ENCODE data around the gene MAPK7.
"Not testable (repeated sequence)": the region's sequence is repeated elsewhere in the genome, so short reads cannot be mapped to it uniquely, and the experiment has no call there.

The MAPK7 gene

GRCh38 chr17:19342611-19343255 lies 35.6 kb upstream of the MAPK7 start:
- DNase-seq (ENCODE audit: low read depth in 1 of 2, low spot score in 1 of 2): no peak

DNA sequence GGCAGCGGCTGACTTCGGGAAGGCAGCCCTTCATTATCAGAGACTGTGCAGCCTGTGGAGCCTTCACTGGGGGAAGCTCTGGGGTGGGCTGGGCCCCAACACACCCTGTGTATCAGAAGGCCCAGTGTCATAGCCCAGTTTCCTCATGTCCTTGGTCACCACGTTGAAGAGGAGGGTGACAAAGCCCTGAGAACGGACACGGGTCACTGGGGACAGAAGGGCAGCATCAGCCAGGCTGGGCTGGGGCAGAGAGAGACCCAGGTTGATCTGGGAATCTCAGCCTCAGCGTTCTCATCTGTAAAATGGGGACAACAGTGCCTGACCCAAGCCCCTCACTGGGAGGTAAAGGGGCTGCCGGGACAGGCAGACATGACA lies 35.1 kb upstream of the MAPK7 start:
- no peak for DNase-seq (ENCODE audit: low read depth in 1 of 2, low spot score in 1 of 2)

DNA sequence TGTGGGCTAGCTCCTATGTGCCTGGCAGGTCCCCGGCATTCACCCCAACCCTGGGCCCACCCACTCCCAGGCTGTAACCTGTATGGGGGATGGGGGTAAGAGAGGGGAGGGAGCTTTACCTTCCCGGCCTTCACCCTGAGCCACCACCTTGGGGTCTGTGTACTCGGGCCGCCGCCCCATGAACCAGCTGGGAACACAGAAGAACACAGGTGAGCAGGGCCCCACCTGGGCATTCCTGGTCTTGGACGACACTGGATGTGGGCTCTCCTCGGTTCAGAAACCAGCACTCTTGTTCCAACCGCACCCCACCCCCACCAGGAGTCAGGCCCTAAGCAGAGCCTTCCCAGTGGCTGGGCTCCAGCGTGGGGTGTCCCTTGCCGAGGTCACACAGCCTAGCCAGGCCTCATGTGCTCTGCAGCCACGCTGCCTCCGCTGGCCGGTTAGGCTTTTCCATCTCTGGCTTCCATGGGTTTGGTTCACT lies 34.6 kb upstream of the MAPK7 start:
- no peak for DNase-seq (ENCODE audit: low read depth in 1 of 2, low spot score in 1 of 2)

GRCh38 chr17:19344311-19345066 lies 33.8 kb upstream of the MAPK7 start:
- DNase-seq (ENCODE audit: low read depth in 1 of 2, low spot score in 1 of 2): no peak

DNA sequence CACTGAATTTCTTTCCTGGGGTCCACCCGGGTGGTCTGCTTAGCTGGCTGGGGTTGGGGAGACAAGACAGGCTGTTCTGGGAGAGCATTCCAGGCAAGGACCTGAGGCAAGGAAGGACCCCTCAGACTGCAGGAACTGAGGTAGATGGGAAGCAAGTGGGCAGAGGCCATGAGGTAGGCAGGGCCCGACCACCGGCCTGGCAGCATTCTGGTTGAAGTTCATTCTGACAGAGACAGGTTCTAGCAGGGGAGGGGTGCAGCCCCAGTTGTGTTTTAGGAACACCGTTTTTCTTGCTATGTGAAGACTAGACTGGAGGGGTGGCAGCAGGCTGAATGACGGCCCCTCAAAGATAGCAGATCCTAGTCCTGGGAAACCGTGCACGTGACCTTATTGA lies 33.2 kb upstream of the MAPK7 start:
- no peak for DNase-seq (ENCODE audit: low read depth in 1 of 2, low spot score in 1 of 2)

DNA sequence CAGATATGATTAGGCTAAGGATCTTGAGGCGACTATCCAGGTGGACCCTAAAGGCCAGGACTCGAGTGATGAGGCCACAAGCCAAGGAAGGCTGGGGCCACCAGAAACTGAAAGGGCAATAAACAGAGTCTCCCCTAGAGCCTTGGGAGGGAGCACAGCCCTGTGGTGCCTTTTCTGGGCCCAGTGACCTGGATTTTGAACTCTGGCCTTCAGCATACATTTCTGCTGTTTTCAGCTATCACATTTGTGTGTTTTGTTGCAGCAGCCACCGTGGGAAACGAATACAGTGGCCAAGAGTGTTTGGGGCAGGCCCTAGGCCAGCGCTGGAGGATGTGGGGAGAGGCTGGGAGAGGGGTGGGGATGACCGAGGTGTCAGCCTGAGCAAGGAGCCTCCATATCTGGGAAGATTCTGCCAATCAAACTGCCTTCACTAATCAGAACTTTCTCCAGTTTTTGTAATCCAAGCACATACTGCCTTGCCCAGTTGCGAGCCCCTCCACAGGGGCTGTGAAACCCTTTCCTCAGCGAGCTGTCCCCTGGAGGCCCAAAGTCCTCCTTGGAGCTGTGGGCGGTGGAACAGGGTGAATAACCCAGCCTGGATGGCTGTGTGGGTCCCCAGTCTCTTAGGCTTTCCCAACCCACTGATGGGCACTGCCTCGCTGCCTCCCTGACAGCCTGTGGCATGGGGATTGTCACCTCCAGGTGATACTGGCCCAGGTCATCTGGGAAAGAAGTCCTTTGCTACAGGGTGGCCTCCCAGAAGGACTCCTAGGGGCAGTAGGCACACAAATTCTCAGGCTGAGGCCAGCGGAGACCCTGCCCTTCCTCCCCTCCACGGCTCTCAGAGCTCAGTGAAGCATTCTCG lies 32.6 kb upstream of the MAPK7 start:
- no peak for DNase-seq (ENCODE audit: low read depth in 1 of 2, low spot score in 1 of 2)

DNA sequence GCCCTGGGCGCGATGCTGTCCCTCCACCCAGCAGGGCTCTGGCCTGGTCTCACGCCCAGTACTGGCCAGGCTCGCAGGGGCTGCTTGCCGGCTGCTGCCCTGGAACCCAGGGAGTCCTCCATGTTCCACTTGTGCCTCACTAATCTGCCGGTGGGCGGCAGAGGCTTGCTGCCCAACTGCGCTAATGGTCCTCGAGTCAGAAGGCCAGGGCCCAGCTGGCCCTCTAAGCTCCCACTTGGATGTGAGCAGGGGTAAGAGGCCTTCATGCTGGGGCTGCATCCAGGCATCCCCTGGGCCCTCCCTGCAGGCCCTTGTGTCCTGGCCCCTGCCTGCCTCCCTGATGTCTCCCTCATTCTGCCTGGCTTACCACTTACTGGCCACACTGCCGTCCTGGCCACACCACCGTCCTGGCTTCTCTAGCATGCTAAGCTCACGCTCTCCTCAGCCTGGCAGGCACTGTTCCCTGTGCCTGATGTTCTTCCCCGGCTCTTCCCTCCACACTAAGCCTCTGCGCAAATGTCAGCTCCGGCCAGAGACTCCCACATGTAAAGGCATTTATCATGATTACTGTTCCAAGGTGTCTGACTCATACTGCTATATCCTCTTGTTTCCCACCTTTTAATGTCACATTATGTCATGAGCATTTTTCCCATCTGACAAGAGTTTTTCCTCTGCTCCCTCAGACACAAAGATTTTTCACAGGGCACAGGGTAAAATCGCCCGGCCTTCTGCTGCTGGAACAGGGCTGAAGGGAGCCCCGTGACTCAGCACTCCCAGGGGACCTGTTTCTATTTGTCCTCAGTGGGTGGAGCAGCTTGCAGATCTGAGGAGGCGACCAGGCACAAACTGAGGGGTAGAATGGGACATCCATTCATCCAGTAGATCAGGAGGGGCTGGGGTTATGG lies 31.7 kb upstream of the MAPK7 start:
- DNase-seq (ENCODE audit: low read depth in 1 of 2, low spot score in 1 of 2): no peak

DNA sequence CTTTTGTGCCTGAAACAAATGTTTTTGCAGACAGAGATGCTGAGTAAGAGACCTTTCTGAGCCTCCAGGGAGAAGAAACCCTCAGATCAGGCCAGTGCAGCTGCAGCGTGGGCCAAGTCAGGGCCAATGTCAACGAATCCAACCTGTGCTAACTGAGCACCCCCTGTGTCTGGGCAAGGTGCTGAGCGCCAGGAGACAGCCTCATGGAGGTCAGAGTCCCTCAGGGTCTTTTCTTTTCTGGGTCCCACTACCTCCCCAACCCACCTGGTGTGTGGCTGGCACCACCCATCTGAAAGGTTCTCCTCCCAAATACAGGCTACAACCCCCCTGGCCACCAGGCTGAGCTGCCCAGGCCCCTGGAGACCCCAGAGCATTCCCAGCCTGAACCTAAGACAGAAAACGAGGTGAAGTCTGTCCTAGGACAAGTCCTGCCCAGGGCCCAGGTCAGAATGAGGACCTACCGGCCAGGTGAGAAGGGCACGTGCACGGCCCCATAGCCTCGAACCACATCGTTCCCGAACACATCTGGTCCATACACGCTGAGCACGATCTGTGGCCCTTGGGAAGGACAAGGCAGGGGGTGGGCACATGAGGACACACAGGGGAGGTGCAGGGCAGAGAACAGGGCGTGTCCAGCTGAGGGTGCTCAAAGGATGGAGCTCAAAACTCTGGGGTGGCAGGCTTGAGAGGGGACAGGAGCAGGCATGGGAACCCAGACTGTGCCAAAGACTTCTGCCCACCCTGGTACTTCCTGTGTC lies 30.8 kb upstream of the MAPK7 start:
- DNase-seq (ENCODE audit: low read depth in 1 of 2, low spot score in 1 of 2): no peak

DNA sequence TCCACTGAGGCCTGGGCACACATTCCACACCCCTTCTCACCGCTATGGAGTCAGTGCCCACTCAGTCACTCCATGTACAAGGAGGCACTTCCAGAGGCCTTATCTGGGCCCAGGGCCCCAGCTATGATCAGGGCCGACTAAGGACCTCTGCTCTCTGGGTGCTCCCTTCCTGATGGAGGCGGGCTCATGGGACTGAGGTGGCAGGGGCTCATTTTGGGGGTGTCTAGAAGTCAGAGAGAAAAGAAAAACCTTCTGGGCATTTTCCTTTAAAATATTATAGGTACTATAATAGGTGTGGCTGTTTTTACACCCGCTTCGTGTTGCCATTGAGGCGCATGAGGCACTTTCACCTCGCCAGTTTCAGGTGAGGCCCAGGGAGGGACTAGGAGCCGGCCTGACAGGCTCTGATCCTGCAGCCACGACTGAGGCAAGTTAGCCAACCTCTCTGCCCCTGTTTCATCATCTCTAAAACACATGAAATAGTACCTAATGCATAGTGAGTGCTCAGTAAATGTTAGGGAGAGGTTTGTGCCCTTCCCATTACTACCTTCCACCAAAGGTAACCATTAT lies 30.1 kb upstream of the MAPK7 start:
- DNase-seq (ENCODE audit: low read depth in 1 of 2, low spot score in 1 of 2): no peak

DNA sequence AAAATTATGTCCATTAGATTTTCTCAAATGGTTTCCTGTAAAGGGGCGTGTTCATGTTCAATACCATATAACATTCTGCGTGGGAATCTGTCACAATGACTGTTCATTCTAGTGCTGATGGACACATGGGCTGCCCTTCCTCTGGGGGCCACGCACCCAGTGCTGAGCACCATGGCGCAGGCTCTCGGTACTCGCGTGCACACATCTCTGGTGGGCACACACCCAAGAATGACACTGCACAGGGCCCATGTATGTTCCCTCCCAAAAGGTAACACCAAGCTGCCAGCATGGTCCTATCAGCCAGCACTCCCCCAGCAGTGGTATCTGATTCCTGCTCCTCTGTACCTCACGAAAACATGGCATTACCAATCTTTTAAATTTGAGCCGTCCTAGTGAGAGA lies 29.5 kb upstream of the MAPK7 start:
- no peak for DNase-seq (ENCODE audit: low read depth in 1 of 2, low spot score in 1 of 2)

DNA sequence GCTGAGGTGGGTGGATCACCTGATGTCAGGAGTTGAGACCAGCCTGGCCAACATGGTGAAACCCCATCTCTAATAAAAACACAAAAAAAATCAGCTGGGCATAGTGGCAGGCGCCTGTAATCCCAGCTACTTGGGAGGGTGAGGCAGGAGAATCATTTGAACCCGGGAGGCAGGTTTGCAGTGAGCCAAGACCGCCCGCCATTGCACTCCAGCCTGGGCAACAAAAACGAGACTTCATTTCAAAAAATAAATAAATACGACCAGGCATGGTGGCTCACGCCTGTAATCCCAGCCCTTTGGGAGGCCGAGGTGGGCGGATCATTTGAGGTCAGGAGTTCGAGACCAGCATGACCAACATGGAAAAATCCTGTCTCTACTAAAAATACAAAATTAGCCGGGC lies 24.9 kb upstream of the MAPK7 start:
- not testable (repeated sequence) for DNase-seq (ENCODE audit: low read depth in 1 of 2, low spot score in 1 of 2)

DNA sequence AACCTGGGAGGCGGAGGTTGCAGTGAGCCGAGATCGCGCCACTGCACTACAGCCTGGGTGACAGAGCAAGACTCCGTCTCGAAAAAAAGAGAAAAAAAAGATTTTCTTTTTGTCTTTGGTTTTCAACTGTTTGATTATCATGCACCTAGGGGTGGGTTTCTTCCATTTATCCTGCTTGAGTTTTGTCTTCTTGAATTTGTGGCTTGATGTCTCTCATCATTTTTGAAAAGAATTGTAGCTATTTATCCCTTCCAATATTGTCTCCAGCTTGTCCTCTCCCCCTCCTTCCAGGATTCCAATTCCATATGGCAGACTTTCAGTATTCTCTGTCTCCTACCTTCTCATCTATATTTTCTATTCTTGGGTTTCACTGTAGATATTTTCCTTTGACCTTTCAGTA lies 23.6 kb upstream of the MAPK7 start:
- DNase-seq (ENCODE audit: low read depth in 1 of 2, low spot score in 1 of 2): no peak

DNA sequence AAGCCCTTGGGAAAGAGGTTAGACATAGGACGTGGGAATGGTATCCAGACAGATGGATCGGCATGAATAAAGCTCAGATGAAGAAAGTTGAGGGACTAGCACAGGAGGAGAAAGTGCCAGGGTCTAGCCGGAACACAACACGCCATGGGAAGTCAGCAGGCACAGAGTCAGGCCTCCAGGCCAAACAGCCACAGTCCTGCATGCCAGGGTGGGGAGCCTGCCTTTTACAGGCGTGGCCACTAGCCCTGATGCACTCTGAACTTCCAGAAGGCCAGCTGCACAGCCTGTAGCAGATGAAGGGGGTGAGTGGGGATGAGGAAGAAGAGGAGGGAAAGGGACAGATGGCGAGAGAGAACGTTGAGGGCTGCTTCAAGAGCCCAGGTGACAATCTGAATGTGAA lies 20.9 kb upstream of the MAPK7 start:
- DNase-seq (ENCODE audit: low read depth in 1 of 2, low spot score in 1 of 2): no peak

DNA sequence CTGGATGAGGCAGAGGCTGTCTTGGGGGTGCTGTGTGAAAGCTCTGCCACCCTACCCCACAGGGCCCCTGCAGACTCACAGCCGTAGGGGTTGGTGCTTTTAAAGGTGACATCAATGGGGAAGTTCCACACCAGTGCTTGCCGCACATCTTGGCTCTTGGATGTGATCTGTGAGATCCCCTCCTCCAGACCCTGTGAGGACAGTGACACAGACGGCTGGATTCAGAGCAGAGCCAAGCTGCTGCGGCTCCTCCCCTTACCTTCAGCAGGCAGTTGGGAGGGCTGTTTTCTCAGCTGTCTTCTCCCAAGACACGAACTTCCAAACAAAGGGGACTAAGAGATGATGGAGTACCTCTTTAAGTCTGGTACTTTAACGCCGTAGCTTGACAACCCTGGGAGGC lies 20.5 kb upstream of the MAPK7 start:
- DNase-seq (ENCODE audit: low read depth in 1 of 2, low spot score in 1 of 2): no peak

GRCh38 chr17:19359151-19359550 lies 19.1 kb upstream of the MAPK7 start:
- DNase-seq (ENCODE audit: low read depth in 1 of 2, low spot score in 1 of 2): no peak

DNA sequence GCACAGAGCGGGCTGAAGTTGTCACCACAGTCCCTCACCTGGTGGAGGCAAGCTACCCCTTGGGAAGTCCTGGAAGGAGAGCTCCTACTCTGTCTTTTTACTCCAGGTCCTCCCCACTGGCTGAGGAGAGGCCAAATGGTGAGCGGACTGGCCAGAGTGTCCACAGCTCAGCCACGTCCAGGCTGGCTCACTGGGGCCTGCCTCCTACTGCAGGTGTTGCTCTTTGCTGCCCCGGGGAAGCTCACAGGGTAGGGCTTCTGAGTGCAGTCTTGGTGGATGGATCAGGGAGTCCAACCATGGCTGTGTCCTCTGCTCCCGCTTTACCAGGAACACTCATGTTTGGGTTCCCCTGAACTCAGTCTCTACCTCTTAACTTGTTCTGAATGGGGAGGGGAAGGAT lies 18.4 kb upstream of the MAPK7 start:
- no peak for DNase-seq (ENCODE audit: low read depth in 1 of 2, low spot score in 1 of 2)

DNA sequence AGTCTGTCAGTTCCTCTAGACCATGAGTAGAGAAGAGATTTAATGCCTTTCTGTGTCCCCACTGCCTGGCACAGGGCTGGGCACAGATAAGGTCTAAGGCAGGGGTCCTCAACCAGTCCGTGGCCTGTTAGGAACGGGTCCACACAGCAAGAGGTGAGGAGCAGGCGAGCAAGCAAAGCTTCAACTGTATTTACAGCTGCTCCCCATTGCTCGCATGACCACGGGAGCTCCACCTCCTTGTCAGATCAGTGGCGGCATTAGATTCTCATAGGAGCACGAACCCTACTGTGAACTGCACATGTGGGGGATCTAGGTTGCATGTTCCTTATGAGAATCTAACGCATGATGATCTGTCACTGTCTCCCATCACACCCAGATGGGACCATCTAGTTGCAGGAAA lies 17.5 kb upstream of the MAPK7 start:
- DNase-seq (ENCODE audit: low read depth in 1 of 2, low spot score in 1 of 2): no peak

GRCh38 chr17:19361326-19361725 lies 17.0 kb upstream of the MAPK7 start:
- DNase-seq (ENCODE audit: low read depth in 1 of 2, low spot score in 1 of 2): no peak

- DNase-seq (ENCODE audit: low read depth in 1 of 2, low spot score in 1 of 2): no peak
Observed at GRCh38 chr17:19361944-19362276, 16.4 kb upstream of the MAPK7 start.
